Ishikawa (cell line): ENCODE measurements around the gene CNPPD1.

Experiments used
- CEBPB ChIP-seq: IDR thresholded peaks from 2 replicates; pipeline ENCODE4 v1.6.1; 2012
- EP300 ChIP-seq: IDR thresholded peaks from 2 replicates; pipeline ENCODE4 v1.6.1; 2012; ENCODE audit warnings: borderline replicate concordance
- TAF1 ChIP-seq: IDR thresholded peaks from 2 replicates; pipeline ENCODE4 v1.6.1; 2012; ENCODE audit warnings: low read depth, mild to moderate bottlenecking
- TCF12 ChIP-seq: IDR thresholded peaks from 2 replicates; pipeline ENCODE4 v1.6.1; 2012; ENCODE audit warnings: low read depth
- USF1 ChIP-seq: IDR thresholded peaks from 2 replicates; pipeline ENCODE4 v1.6.1; 2012
- YY1 ChIP-seq: IDR thresholded peaks from 2 replicates; pipeline ENCODE4 v1.6.1; 2012; ENCODE audit warnings: low read depth
- TF ChIP-seq, protein P1 (sequence below): IDR thresholded peaks from 2 replicates; pipeline ENCODE4 v1.6.1; 2012
- TF ChIP-seq, protein P2 (sequence below): IDR thresholded peaks from 2 replicates; pipeline ENCODE4 v1.6.1; 2012; ENCODE audit warnings: low read depth, mild to moderate bottlenecking

DNA sequence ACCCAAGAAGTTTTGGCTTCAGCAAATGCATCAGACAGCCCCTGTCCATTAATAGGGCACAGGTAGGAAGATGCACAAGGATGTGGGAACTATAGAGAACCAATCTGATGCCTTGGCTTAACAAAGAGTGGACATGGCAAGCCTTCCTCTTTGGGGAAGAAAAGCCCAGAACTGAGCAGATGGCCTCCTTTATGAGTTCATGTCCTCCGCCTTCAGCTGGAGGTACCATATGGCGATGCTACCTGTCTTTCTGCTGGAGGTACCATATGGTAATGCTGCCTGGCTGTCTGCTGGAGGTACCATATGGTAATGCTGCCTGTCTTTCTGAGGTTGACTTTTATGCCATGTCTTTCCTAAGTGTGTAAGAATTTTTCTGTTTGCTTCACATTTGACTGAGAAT is 7.4 kb upstream of the CNPPD1 start:
- TF ChIP-seq, protein P1, sequence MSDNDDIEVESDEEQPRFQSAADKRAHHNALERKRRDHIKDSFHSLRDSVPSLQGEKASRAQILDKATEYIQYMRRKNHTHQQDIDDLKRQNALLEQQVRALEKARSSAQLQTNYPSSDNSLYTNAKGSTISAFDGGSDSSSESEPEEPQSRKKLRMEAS = no peak
- TF ChIP-seq USF1 = no peak
- no peak for TF ChIP-seq EP300
- no peak for TF ChIP-seq CEBPB
- TF ChIP-seq, protein P2, sequence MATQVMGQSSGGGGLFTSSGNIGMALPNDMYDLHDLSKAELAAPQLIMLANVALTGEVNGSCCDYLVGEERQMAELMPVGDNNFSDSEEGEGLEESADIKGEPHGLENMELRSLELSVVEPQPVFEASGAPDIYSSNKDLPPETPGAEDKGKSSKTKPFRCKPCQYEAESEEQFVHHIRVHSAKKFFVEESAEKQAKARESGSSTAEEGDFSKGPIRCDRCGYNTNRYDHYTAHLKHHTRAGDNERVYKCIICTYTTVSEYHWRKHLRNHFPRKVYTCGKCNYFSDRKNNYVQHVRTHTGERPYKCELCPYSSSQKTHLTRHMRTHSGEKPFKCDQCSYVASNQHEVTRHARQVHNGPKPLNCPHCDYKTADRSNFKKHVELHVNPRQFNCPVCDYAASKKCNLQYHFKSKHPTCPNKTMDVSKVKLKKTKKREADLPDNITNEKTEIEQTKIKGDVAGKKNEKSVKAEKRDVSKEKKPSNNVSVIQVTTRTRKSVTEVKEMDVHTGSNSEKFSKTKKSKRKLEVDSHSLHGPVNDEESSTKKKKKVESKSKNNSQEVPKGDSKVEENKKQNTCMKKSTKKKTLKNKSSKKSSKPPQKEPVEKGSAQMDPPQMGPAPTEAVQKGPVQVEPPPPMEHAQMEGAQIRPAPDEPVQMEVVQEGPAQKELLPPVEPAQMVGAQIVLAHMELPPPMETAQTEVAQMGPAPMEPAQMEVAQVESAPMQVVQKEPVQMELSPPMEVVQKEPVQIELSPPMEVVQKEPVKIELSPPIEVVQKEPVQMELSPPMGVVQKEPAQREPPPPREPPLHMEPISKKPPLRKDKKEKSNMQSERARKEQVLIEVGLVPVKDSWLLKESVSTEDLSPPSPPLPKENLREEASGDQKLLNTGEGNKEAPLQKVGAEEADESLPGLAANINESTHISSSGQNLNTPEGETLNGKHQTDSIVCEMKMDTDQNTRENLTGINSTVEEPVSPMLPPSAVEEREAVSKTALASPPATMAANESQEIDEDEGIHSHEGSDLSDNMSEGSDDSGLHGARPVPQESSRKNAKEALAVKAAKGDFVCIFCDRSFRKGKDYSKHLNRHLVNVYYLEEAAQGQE = no peak
- no peak for TF ChIP-seq YY1
- no peak for TF ChIP-seq TAF1
- no peak for TF ChIP-seq TCF12
